ENCODE data around the gene ASTL. TPM values are rescaled to one million over a fixed set of nuclear protein-coding genes. Genes with fewer than 3 reads are reported as not detected.
"Not testable (repeated sequence)": the region's sequence is repeated elsewhere in the genome, so short reads cannot be mapped to it uniquely, and the experiment has no call there.

The ASTL gene
- total RNA-seq, 1 donor from 2014 or later = not detected

DNA sequence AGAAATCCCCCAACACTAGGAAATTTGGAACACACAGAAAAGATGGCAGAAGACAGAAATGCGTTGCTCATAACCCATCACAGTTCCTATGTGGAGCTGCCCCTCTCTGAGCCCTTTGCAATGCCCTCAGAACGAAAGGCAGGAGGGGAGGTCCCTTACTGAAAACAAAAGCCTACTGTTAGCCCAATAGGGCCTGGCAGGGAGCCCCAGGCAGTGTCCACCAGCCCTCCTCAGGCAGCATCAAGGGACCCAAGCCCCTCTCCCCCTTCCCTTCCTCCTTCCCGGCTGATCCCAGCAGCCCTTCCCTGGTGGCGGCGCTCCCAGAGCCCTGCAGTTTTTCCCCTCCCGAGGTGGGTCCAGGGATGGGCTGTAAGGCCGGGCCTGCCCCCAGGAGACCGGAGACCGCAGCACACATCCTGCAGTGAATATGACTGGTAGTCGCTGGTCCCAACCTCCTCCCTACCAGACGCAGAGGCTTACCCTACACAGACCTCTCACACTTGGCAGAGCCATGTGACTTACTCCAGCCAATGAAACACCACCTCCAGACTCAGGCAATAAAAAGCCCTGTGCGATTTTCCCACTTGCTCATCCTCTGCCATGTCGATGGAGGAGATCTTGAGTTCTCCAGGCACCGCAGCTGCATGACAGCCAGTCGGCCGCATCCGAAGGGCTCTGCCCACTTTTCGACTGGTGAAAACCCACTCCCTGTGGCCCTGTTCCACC, 26.3 kb upstream of the ASTL start:
- H3K4me3 ChIP-seq (ENCODE audit: low read depth, low read length) = no peak overlapping the region
- no peak for FAIRE-seq

DNA sequence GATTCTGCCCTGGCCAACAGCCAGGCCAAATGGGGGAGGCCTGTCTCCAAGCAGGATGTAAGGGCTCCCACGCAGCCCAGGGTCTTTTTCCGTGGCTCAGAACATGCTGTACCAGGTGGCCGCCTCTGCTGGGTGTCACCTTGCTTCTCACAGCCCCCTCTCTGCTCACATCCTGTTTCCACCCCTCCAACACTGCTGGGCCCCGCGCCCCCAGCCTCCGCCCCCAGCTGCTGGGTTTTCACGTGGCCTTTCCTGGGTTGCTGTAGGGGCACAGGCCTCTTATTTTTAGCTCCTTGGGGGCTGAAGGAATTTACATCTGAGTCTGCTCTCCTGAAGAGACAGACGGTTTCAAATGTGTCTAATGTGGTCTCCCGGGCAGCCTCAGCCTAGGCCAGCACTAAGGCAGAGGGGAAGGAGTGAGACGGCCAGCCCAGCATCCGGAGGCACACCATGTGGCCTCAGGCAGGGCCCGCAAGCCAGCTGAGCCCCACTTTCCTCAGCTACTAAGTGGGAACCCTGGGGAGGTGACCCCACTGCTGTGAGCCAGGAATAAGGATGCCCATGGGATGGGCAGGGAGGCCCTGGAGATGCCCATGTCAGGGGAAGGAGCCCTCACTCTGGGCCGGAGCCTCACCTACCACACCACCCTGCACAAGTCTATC, 25.6 kb upstream of the ASTL start:
- TF ChIP-seq, protein P1, sequence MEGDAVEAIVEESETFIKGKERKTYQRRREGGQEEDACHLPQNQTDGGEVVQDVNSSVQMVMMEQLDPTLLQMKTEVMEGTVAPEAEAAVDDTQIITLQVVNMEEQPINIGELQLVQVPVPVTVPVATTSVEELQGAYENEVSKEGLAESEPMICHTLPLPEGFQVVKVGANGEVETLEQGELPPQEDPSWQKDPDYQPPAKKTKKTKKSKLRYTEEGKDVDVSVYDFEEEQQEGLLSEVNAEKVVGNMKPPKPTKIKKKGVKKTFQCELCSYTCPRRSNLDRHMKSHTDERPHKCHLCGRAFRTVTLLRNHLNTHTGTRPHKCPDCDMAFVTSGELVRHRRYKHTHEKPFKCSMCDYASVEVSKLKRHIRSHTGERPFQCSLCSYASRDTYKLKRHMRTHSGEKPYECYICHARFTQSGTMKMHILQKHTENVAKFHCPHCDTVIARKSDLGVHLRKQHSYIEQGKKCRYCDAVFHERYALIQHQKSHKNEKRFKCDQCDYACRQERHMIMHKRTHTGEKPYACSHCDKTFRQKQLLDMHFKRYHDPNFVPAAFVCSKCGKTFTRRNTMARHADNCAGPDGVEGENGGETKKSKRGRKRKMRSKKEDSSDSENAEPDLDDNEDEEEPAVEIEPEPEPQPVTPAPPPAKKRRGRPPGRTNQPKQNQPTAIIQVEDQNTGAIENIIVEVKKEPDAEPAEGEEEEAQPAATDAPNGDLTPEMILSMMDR (IDR thresholded peaks at IDR 0.05; ENCODE audit: insufficient read depth, low read length, severe bottlenecking) = no peak
- FAIRE-seq (no peak), DNase-seq (ENCODE audit: low read depth) (no peak)
- no peaks in the 10 kb centered on the region for H3K27me3 ChIP-seq (ENCODE audit: control insufficient read depth, insufficient read depth, low read length)
- H3K4me3 ChIP-seq (ENCODE audit: low read depth, low read length) = no peak overlapping the region
- H3K36me3 ChIP-seq (ENCODE audit: control insufficient read depth, insufficient read depth, low read length) = no peaks in the 10 kb centered on the region

More for the DNA sequence above, 26.3 kb upstream of the ASTL start:
- DNase-seq (ENCODE audit: low read depth) = no peak
- Histone ChIP-seq H3K36me3 (ENCODE audit: control insufficient read depth, insufficient read depth, low read length) (no peaks in the 10 kb centered on the region), H3K27me3 (ENCODE audit: control insufficient read depth, insufficient read depth, low read length) (no peaks in the 10 kb centered on the region)
- TF ChIP-seq, protein P1 (IDR thresholded peaks at IDR 0.05; ENCODE audit: insufficient read depth, low read length, severe bottlenecking) = no peak

DNA sequence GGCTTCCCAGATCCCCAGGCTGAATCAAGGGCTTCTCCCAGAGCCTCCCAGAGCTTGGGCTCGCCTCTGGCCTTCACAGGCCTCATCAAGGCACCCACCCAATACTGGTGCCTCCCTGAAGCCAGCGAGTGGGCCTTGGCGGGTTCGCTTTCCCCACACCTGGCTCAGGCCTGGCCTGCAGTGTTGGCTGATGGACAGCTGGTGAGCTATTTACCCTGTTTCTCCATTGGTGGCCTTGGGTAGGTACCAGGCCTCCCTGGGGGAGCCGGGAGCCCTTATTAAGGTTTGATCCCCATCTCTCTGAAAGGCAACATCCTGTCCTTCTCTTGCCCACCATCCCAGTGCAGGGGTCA, 25.1 kb upstream of the ASTL start:
- no peak overlapping the region for H3K4me3 ChIP-seq (ENCODE audit: low read depth, low read length)
- FAIRE-seq (no peak), DNase-seq (ENCODE audit: low read depth) (no peak)
- no peaks in the 10 kb centered on the region for H3K36me3 ChIP-seq (ENCODE audit: control insufficient read depth, insufficient read depth, low read length)
- TF ChIP-seq, protein P1 (IDR thresholded peaks at IDR 0.05; ENCODE audit: insufficient read depth, low read length, severe bottlenecking) = no peak
- H3K27me3 ChIP-seq (ENCODE audit: control insufficient read depth, insufficient read depth, low read length) = no peaks in the 10 kb centered on the region

DNA sequence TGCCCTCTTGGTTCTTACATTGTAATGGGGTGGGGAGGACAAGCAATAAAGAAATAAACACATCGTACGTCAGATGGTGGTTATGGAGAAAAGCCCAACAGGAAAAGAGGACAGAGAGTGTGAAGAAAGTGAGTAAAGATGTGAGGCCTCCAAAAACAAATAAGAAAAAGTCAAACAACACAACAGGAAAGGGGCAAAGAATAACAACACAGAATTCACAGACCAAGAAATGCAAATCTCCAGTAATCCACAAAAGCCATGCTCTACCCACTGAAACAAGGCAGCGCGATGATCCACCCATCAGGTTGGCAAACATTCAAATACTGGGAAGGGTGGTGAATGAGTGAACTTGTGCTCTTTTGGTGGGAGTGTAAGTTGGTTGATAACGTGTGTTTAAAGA, 23.6 kb upstream of the ASTL start:
- no peaks in the 10 kb centered on the region for H3K27me3 ChIP-seq (ENCODE audit: control insufficient read depth, insufficient read depth, low read length)
- TF ChIP-seq, protein P1 (IDR thresholded peaks at IDR 0.05; ENCODE audit: insufficient read depth, low read length, severe bottlenecking) = no peak
- no peak overlapping the region for H3K4me3 ChIP-seq (ENCODE audit: low read depth, low read length)
- DNase-seq (ENCODE audit: low read depth) (no peak), FAIRE-seq (no peak)
- no peaks in the 10 kb centered on the region for H3K36me3 ChIP-seq (ENCODE audit: control insufficient read depth, insufficient read depth, low read length)

DNA sequence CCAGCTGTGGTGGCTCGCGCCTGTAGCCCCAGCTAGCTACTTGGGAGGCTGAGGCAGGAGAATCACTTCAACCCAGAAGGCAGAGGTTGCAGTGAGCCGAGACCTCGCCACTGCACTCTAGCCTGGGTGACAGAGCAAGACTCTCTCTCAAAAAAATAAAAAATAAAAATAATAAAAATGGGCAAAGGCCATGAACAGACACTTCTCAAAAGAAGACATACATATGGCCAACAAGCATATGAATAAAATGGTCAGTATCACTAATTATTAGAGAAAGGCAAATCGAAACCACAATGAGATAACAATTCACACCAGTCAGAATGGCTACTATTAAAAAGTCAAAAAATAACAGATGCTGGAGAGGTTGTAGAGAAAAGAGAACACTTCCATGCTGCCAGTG, 22.1 kb upstream of the ASTL start:
- H3K36me3 ChIP-seq (ENCODE audit: control insufficient read depth, insufficient read depth, low read length); FAIRE-seq; H3K4me3 ChIP-seq (ENCODE audit: low read depth, low read length); DNase-seq (ENCODE audit: low read depth); H3K27me3 ChIP-seq (ENCODE audit: control insufficient read depth, insufficient read depth, low read length): not testable (repeated sequence)

DNA sequence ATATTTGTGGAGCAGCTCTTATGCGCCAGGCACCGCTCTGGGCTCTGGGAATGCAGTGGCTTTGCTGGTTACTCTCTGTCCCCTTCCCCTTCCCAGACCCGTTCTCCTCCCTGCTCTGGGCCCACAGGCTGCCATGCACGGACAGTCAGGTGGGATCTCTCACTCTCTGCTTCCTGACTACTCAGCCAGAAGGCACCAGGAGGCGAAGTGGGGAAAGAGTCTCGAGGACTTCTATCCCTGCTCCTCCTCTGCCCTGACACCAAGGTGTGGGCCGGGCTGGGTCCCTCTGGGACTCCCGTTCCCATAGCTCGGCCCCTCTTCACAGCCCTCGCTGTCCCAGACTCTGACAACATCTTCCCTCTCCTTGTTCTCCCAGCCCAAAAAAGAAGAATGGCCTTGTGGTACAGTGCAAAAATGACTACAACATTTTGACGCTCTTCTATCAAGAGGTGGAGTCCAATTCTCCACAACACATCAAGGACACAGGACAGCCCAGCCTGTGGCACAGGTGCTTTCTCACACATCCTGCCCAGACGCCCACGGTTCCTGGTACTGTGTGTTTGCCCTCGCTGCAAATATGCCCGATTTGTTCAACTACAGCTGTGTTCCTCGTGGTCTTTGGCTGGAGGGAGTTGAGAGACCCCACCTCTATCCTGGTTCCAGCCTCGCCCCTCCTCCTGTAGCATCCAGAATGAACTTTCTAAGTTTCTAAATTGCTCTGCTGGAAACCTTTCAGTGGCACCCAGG, 21.0 kb upstream of the ASTL start:
- DNase-seq (ENCODE audit: low read depth) (no peak), FAIRE-seq (no peak)
- Histone ChIP-seq H3K36me3 (ENCODE audit: control insufficient read depth, insufficient read depth, low read length) (no peaks in the 10 kb centered on the region), H3K27me3 (ENCODE audit: control insufficient read depth, insufficient read depth, low read length) (no peaks in the 10 kb centered on the region), H3K4me3 (ENCODE audit: low read depth, low read length) (no peak overlapping the region)
- TF ChIP-seq, protein P1 (IDR thresholded peaks at IDR 0.05; ENCODE audit: insufficient read depth, low read length, severe bottlenecking) = no peak

All from bronchial epithelial cell (primary cell).